HepG2 (cell line): Measurements from ENCODE around the gene MEIOB. TPM values are rescaled to one million over a fixed set of nuclear protein-coding genes. Genes with fewer than 3 reads are reported as not detected.

Experiments
- ATAC-seq: fragments of 200-7000 bp; cut with Tn5 transposase; 3 replicates; pipeline ENCODE4 v1.9.1; 2020; ENCODE audit warnings: mild to moderate bottlenecking, moderate library complexity
- BruUV-seq: library from RNA; stranded (reverse); fragments of 400-500 nt; replicated peaks from 2 replicates; lab custom pipeline; 2021; lab: Mats Ljungman, UMichigan
- CTCF ChIA-PET: fragments of 300-600 bp; formaldehyde crosslinking; extraction: SDS; loops from one replicate; lab custom pipeline; 2021; ENCODE audit warnings: low total read pairs, inconsistent platforms, low intra/inter-chr PET ratio; lab: Yijun Ruan, JAX
- POLR2A ChIA-PET: fragments of 350-600 bp; sonication (Branson Sonifier 250); formaldehyde crosslinking; loops from one replicate; lab custom pipeline; 2020; ENCODE audit warnings: antibody characterized with exemption, inconsistent platforms; lab: Yijun Ruan, JAX
- DNase-seq: peaks from one replicate; pipeline ENCODE4 v3.0.0-alpha.2; 2015; ENCODE audit warnings: low spot score
- FAIRE-seq: peaks from 3 replicates; lab custom pipeline; 2011; peaks lifted over from hg19 to GRCh38; lab: Jason Lieb, UNC
- H2AFZ ChIP-seq: one replicate; pipeline ENCODE4 v1.6.1; 2011; ENCODE audit warnings: low read length, inconsistent platforms
- H3K27ac ChIP-seq: fragments of 300-600 bp; 3 replicates; pipeline ENCODE4 v1.8.0; 2011; ENCODE audit warnings: mixed run types, mild to moderate bottlenecking, mixed read lengths, low read length, inconsistent platforms; ENCODE audit not compliant: insufficient read depth; ENCODE audit errors: extremely low read length
- H3K27me3 ChIP-seq, 2 experiments: fragments of 200-600 bp in 1 of 2; 2 replicates in 1 of 2; 3 replicates in 1 of 2; pipeline versions ENCODE4 v1.6.0 to v1.8.0; 2011; ENCODE audit warnings: low read length in 2 of 2, mild to moderate bottlenecking in 2 of 2, moderate library complexity in 2 of 2, inconsistent platforms in 1 of 2; ENCODE audit not compliant: insufficient read depth in 2 of 2, control insufficient read depth in 1 of 2
- H3K36me3 ChIP-seq, 2 experiments: fragments of 200-600 bp in 1 of 2; replicated peaks in 1 of 2; 2 replicates in 1 of 2; 3 replicates in 1 of 2; pipeline versions ENCODE4 v1.5.1 to v1.8.0; 2011; ENCODE audit warnings: low read length in 2 of 2, inconsistent platforms in 1 of 2; ENCODE audit not compliant: insufficient read depth in 2 of 2, control insufficient read depth in 1 of 2
- H3K4me1 ChIP-seq: 2 replicates; pipeline ENCODE4 v1.5.1; 2012; ENCODE audit warnings: low read length, inconsistent platforms; ENCODE audit not compliant: insufficient read depth
- H3K4me2 ChIP-seq: 2 replicates; pipeline ENCODE4 v1.6.0; 2011; ENCODE audit warnings: low read depth, low read length, inconsistent platforms
- H3K4me3 ChIP-seq, 3 experiments: fragments of 200-600 bp in 1 of 3; sonication (generic), shearing (Covaris generic) in 1 of 3; replicated peaks in 1 of 3; 2 replicates each; pipeline ENCODE4 v1.5.1; 2011 to 2016; ENCODE audit warnings: low read length in 3 of 3, inconsistent platforms in 2 of 3, low read depth in 2 of 3, mild to moderate bottlenecking in 2 of 3, control low read depth in 1 of 3, mixed read lengths in 1 of 3; ENCODE audit not compliant: insufficient read depth in 1 of 3
- H3K79me2 ChIP-seq: one replicate; pipeline ENCODE4 v1.6.1; 2011; ENCODE audit warnings: low read length, inconsistent platforms; ENCODE audit not compliant: insufficient read depth
- H3K9ac ChIP-seq: 2 replicates; pipeline ENCODE4 v1.6.0; 2011; ENCODE audit warnings: mild to moderate bottlenecking, low read depth, low read length, inconsistent platforms; ENCODE audit not compliant: insufficient read depth
- H3K9me3 ChIP-seq: 2 replicates; pipeline ENCODE4 v1.5.1; 2012; ENCODE audit warnings: mild to moderate bottlenecking, low read length
- H4K20me1 ChIP-seq: 2 replicates; pipeline ENCODE4 v1.6.0; 2011; ENCODE audit warnings: inconsistent platforms, mild to moderate bottlenecking, low read length, moderate library complexity; ENCODE audit not compliant: insufficient read depth
- ARID3A ChIP-seq: IDR thresholded peaks from 2 replicates; pipeline ENCODE4 v1.6.1; 2012; ENCODE audit warnings: low read depth, low read length, improper control_type of control experiment
- ATF7 ChIP-seq, 2 experiments: fragments of 450-650 bp in 1 of 2; sonication (generic) in 1 of 2; formaldehyde crosslinking in 1 of 2; IDR thresholded peaks; 2 replicates each; pipeline versions ENCODE4 v1.4.0 to v1.6.1; 2016 to 2020; ENCODE audit warnings: antibody characterized with exemption in 1 of 2, mild to moderate bottlenecking in 1 of 2, missing genetic modification reagents in 1 of 2
- HNF1B ChIP-seq: sonication (generic); formaldehyde crosslinking; IDR thresholded peaks from 2 replicates; pipeline ENCODE4 v1.5.1; 2020; ENCODE audit warnings: mild to moderate bottlenecking, moderate library complexity, missing genetic modification reagents
- MTF2 ChIP-seq: sonication (generic); formaldehyde crosslinking; IDR thresholded peaks from 2 replicates; pipeline ENCODE4 v1.5.0; 2020; ENCODE audit warnings: missing genetic modification reagents, borderline replicate concordance
- XRCC5 ChIP-seq: fragments of 200-400 bp; formaldehyde crosslinking; optimal IDR thresholded peaks from 2 replicates; pipeline ENCODE3; 2017; ENCODE audit warnings: mild to moderate bottlenecking, low read length
- ZNF430 ChIP-seq: sonication (generic); formaldehyde crosslinking; IDR thresholded peaks from 2 replicates; pipeline ENCODE4 v1.9.0; 2021; ENCODE audit warnings: mild to moderate bottlenecking, missing genetic modification reagents
- ZNF574 ChIP-seq: sonication (generic); formaldehyde crosslinking; IDR thresholded peaks from 2 replicates; pipeline ENCODE4 v1.4.0; 2020; ENCODE audit warnings: missing genetic modification reagents
- ZNF576 ChIP-seq: sonication (generic); formaldehyde crosslinking; IDR thresholded peaks from 2 replicates; pipeline ENCODE4 v1.4.0; 2020; ENCODE audit warnings: mild to moderate bottlenecking, missing genetic modification reagents
- ZNF891 ChIP-seq: sonication (generic); formaldehyde crosslinking; IDR thresholded peaks from 2 replicates; pipeline ENCODE4 v1.5.0; 2020; ENCODE audit warnings: mild to moderate bottlenecking, missing genetic modification reagents
- WGBS: methylation state at CpG from one replicate; pipeline ENCODE4 v1.1.6; 2017; ENCODE audit warnings: low lambda C conversion rate; 5-methylcytosine and 5-hydroxymethylcytosine counted together
- in situ Hi-C: cut with HindIII; loops from 2 replicates; pipeline ENCODE4 v1.10.0; 2017; ENCODE audit warnings: low pct_unique_long_range_greater_than_20kb; ENCODE audit not compliant: extremely low pct_ligation_motif_present
- intact Hi-C: fragments of 100-400 bp; cut with micrococcal nuclease; formaldehyde crosslinking; loops from one replicate; pipeline ENCODE4 v1.10.0; 2022; ENCODE audit not compliant: unreplicated experiment
- polyA plus RNA-seq, 8 experiments: library from polyadenylated mRNA; depleted of rRNA in 3 of 8; stranded (reverse) in 7 of 8; unstranded in 1 of 8; fragments of >200 nt; fragmentation: Illumina TruSeq in 4 of 8; extraction: Trizol in 4 of 8; gene quantifications; 2 replicates each; pipeline versions ENCODE4 v1.2.1 to v1.2.3, GENCODE V29; 2011 to 2016; ENCODE audit warnings: low read depth in 4 of 8, missing spikeins in 1 of 8, mixed read lengths in 1 of 8; ENCODE audit not compliant: insufficient read depth in 1 of 8
- total RNA-seq, 5 experiments: library from RNA; depleted of rRNA; stranded (reverse); fragments of >200 nt; fragmentation: Illumina TruSeq; extraction: Trizol; gene quantifications; 2 replicates each; pipeline ENCODE4 v1.2.3, GENCODE V29; 2016; ENCODE audit warnings: low read depth in 1 of 5

Gene MEIOB
- total and polyA plus RNA-seq, 2 of the 13 experiments (the other 11 are each of a cell fraction or from before 2014, with no cell fraction given), result 0.17 TPM; not detected in 1

GRCh38 chr16:1823821-1824220 lies 48.1 kb downstream of the MEIOB start (continued):
- peak; percentile 77 for TF ChIP-seq XRCC5
- no peak for TF ChIP-seq ATF7 (IDR thresholded peaks at IDR 0.05)
- TF ChIP-seq ATF7 (CRISPR knock-in tag; IDR thresholded peaks at IDR 0.05), result no peak

GRCh38 chr16:1822801-1823200 lies 49.2 kb downstream of the MEIOB start:
- peaks cover 28% of the 10 kb centered on the region for H3K79me2 ChIP-seq
- H3K36me3 ChIP-seq, result peaks cover 11 to 30% of the 10 kb centered on the region in 2 experiments; a peak in 4 of 5 replicates
- intact Hi-C loops, result no loop called here
- no peak for ATAC-seq
- no peak for TF ChIP-seq ZNF574 (CRISPR knock-in tag)
- no peak for TF ChIP-seq ZNF430 (CRISPR knock-in tag)
- TF ChIP-seq ARID3A, result no peak
- no peak for TF ChIP-seq ZNF576 (CRISPR knock-in tag)
- no peak for TF ChIP-seq MTF2 (CRISPR knock-in tag)
- no peak for TF ChIP-seq ZNF891 (CRISPR knock-in tag)
- TF ChIP-seq HNF1B, result no peak
- ChIA-PET CTCF (no interaction called here), POLR2A (interaction anchor here (2.5 kb wide), 1 partner anchor 47 kb away, joined by 10 read pairs; no protein-coding TSS in a partner anchor)
- peaks cover 24% of the 10 kb centered on the region for H3K4me1 ChIP-seq
- H2AFZ ChIP-seq, result no peak overlapping the region
- no peak overlapping the region for H3K4me3 ChIP-seq
- H3K27me3 ChIP-seq, result no peaks in the 10 kb centered on the region; a peak in 1 of 5 replicates
- no peak for FAIRE-seq
- no peak overlapping the region for H3K4me2 ChIP-seq
- H3K9ac ChIP-seq, result no peak overlapping the region
- DNase-seq, result no peak
- in situ Hi-C loops, result loop anchor here (5.0 kb wide), 1 partner anchor 40 kb away; the partner anchor contains the start of genes NUBP2 and SPSB3
- 99% methylated on average over 4 of the region's 16 CpGs for WGBS
- H4K20me1 ChIP-seq, result no peaks in the 10 kb centered on the region; the same call in 1 of the 2 replicates
- H3K9me3 ChIP-seq, result no peaks in the 10 kb centered on the region
- no peak overlapping the region for H3K27ac ChIP-seq
- no TSS peak for BruUV-seq
